ENCODE measurements around the gene ADD2. TPM values are rescaled to one million over a fixed set of nuclear protein-coding genes. Genes with fewer than 3 reads are reported as not detected.

The ADD2 gene
- total RNA-seq, 1 donor from 2014 or later: 4.8 TPM

DNA sequence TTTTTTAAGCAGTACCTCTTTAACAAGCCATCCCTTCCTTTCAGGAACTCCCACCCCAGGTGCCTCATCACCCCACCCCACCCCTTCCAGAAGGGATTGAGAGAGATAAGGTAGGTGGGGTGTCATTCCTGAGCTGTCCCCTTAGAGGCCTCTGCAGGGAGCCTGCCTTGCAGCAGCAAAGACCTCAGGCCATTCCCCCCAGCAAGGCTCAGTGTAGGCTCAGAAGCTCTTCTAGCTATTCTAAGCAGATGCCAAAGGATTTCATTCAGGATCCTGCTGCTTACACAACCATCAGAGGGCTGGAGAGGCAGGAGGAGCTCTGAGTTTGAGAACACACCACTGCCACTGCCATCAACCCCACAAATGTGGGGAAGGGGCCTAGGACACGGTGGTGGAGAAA lies 28.3 kb upstream of the ADD2 start:
- H3K4me1 ChIP-seq (ENCODE audit: insufficient read depth, low read length): no peaks in the 10 kb centered on the region
- peaks cover 42% of the 10 kb centered on the region for H3K27me3 Mint-ChIP-seq (ENCODE audit: low read depth, unreplicated experiment)
- no peak overlapping the region for H3K4me3 ChIP-seq (ENCODE audit: insufficient read depth, low read depth, low read length)
- H2AFZ ChIP-seq (ENCODE audit: low read depth, low read length): no peak overlapping the region
- H3K27ac Mint-ChIP-seq (ENCODE audit: unreplicated experiment): no peak overlapping the region
- TF ChIP-seq, protein P1, sequence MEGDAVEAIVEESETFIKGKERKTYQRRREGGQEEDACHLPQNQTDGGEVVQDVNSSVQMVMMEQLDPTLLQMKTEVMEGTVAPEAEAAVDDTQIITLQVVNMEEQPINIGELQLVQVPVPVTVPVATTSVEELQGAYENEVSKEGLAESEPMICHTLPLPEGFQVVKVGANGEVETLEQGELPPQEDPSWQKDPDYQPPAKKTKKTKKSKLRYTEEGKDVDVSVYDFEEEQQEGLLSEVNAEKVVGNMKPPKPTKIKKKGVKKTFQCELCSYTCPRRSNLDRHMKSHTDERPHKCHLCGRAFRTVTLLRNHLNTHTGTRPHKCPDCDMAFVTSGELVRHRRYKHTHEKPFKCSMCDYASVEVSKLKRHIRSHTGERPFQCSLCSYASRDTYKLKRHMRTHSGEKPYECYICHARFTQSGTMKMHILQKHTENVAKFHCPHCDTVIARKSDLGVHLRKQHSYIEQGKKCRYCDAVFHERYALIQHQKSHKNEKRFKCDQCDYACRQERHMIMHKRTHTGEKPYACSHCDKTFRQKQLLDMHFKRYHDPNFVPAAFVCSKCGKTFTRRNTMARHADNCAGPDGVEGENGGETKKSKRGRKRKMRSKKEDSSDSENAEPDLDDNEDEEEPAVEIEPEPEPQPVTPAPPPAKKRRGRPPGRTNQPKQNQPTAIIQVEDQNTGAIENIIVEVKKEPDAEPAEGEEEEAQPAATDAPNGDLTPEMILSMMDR (IDR thresholded peaks at IDR 0.05; ENCODE audit: insufficient read depth, low read depth, low read length): no peak
- no peak for TF ChIP-seq EZH2 (IDR thresholded peaks at IDR 0.05; ENCODE audit: insufficient read depth, low read length)
- no peaks in the 10 kb centered on the region for H4K20me1 ChIP-seq (ENCODE audit: insufficient read depth, low read length)
- no peaks in the 10 kb centered on the region for H3K4me1 Mint-ChIP-seq (ENCODE audit: low read depth, unreplicated experiment)
- no peak overlapping the region for H3K4me3 Mint-ChIP-seq (ENCODE audit: unreplicated experiment)
- H3K79me2 ChIP-seq (ENCODE audit: insufficient read depth, low read length): no peaks in the 10 kb centered on the region
- peaks cover 50% of the 10 kb centered on the region for H3K27me3 ChIP-seq (ENCODE audit: insufficient read depth, low read length)
- H3K4me2 ChIP-seq (ENCODE audit: low read length): no peak overlapping the region
- no peaks in the 10 kb centered on the region for H3K36me3 ChIP-seq (ENCODE audit: insufficient read depth, low read length)
- no peak overlapping the region for H3K27ac ChIP-seq (ENCODE audit: low read depth, low read length)
- FAIRE-seq (no peak), DNase-seq (ENCODE audit: low read depth) (no peak)
- no peak overlapping the region for H3K9ac ChIP-seq (ENCODE audit: low read length)
- H3K36me3 Mint-ChIP-seq (ENCODE audit: low read depth, unreplicated experiment): peaks cover 4% of the 10 kb centered on the region
- H3K9me3 ChIP-seq (ENCODE audit: insufficient read depth, low read depth, low read length): no peaks in the 10 kb centered on the region
- peaks cover 30% of the 10 kb centered on the region for H3K9me3 Mint-ChIP-seq (ENCODE audit: unreplicated experiment)

DNA sequence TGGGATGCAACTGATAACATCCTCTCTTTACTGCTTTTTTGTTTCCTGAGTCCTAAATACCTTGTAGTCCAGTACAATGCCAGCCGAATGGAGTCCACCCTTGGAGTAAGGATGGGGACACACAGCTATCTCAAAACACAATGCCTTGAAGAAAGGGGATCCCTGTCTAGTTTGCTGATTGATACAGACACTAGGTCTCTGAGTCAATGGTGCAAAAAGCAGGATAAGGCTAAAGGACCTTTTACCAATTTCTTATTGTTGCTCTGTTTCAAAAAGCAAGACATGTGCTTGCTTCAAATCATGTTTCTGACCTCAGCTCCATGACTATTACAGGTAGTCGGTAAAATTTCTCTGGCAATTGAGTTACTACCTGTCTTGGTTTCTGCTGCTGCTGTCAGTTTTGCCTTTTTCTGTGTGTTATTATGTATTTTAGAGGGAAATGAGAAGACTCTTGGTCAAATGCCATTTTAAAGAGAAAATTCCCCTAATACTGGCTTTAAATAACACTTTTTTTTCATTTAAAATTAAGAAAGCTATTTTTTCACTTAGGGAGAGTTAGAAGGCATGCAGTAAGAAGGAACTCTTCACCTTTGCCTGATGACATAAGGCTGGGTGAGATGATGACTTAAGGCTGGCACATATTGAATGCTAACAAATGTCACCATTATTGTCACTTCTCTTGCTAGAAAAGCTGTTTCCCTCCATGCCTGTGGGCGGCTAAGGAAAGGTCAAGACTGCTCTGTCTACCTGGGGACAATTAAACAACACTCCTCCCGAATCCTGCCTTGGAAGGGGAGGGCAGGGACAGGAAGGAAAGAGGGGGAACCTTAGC lies 27.4 kb upstream of the ADD2 start:
- H3K79me2 ChIP-seq (ENCODE audit: insufficient read depth, low read length): no peaks in the 10 kb centered on the region
- H3K4me2 ChIP-seq (ENCODE audit: low read length): no peak overlapping the region
- no peaks in the 10 kb centered on the region for H3K9me3 ChIP-seq (ENCODE audit: insufficient read depth, low read depth, low read length)
- no peak overlapping the region for H3K4me3 Mint-ChIP-seq (ENCODE audit: unreplicated experiment)
- H3K36me3 ChIP-seq (ENCODE audit: insufficient read depth, low read length): no peaks in the 10 kb centered on the region
- no peak overlapping the region for H3K27ac Mint-ChIP-seq (ENCODE audit: unreplicated experiment)
- H4K20me1 ChIP-seq (ENCODE audit: insufficient read depth, low read length): no peaks in the 10 kb centered on the region
- FAIRE-seq: no peak
- peaks cover 2% of the 10 kb centered on the region for H3K4me1 Mint-ChIP-seq (ENCODE audit: low read depth, unreplicated experiment)
- H3K27ac ChIP-seq (ENCODE audit: low read depth, low read length): no peak overlapping the region
- H3K4me3 ChIP-seq (ENCODE audit: insufficient read depth, low read depth, low read length): no peak overlapping the region
- peaks cover 4% of the 10 kb centered on the region for H3K36me3 Mint-ChIP-seq (ENCODE audit: low read depth, unreplicated experiment)
- TF ChIP-seq, protein P1 (IDR thresholded peaks at IDR 0.05; ENCODE audit: insufficient read depth, low read depth, low read length): no peak
- no peak for TF ChIP-seq EZH2 (IDR thresholded peaks at IDR 0.05; ENCODE audit: insufficient read depth, low read length)
- H3K27me3 ChIP-seq (ENCODE audit: insufficient read depth, low read length): peaks cover 56% of the 10 kb centered on the region
- H3K4me1 ChIP-seq (ENCODE audit: insufficient read depth, low read length): no peaks in the 10 kb centered on the region
- H3K27me3 Mint-ChIP-seq (ENCODE audit: low read depth, unreplicated experiment): peaks cover 43% of the 10 kb centered on the region
- DNase-seq (ENCODE audit: low read depth): no peak
- H3K9me3 Mint-ChIP-seq (ENCODE audit: unreplicated experiment): peaks cover 24% of the 10 kb centered on the region
- H3K9ac ChIP-seq (ENCODE audit: low read length): no peak overlapping the region
- no peak overlapping the region for H2AFZ ChIP-seq (ENCODE audit: low read depth, low read length)

DNA sequence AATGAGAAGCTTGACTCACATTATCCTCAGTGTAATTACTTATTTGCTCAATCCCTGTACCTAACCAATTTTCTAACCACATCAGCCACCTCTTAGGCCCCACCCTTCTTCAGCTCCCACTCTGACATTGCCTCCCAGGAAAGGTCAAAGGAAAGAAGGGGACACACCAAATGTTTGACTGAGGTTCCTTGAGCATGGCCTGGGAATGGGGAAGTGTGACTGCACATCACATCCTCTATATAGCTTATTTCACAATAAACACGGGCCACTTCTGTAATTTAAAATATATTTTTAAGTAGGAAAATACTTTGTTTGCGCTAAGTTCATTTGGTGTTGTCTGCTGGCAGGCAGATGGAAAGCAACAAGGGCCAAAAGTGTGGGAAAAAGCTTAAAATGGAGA lies 25.4 kb upstream of the ADD2 start:
- no peaks in the 10 kb centered on the region for H3K4me1 ChIP-seq (ENCODE audit: insufficient read depth, low read length)
- H3K9me3 Mint-ChIP-seq (ENCODE audit: unreplicated experiment): peaks cover 11% of the 10 kb centered on the region
- no peaks in the 10 kb centered on the region for H3K79me2 ChIP-seq (ENCODE audit: insufficient read depth, low read length)
- peaks cover 65% of the 10 kb centered on the region for H3K27me3 ChIP-seq (ENCODE audit: insufficient read depth, low read length)
- no peaks in the 10 kb centered on the region for H3K36me3 ChIP-seq (ENCODE audit: insufficient read depth, low read length)
- peaks cover 48% of the 10 kb centered on the region for H3K27me3 Mint-ChIP-seq (ENCODE audit: low read depth, unreplicated experiment)
- TF ChIP-seq, protein P1 (IDR thresholded peaks at IDR 0.05; ENCODE audit: insufficient read depth, low read depth, low read length): no peak
- no peaks in the 10 kb centered on the region for H3K9me3 ChIP-seq (ENCODE audit: insufficient read depth, low read depth, low read length)
- no peak overlapping the region for H3K4me3 ChIP-seq (ENCODE audit: insufficient read depth, low read depth, low read length)
- FAIRE-seq (no peak), DNase-seq (ENCODE audit: low read depth) (no peak)
- H3K4me1 Mint-ChIP-seq (ENCODE audit: low read depth, unreplicated experiment): peaks cover 6% of the 10 kb centered on the region
- H3K9ac ChIP-seq (ENCODE audit: low read length): no peak overlapping the region
- no peak overlapping the region for H3K27ac Mint-ChIP-seq (ENCODE audit: unreplicated experiment)
- H3K27ac ChIP-seq (ENCODE audit: low read depth, low read length): no peak overlapping the region
- no peaks in the 10 kb centered on the region for H3K36me3 Mint-ChIP-seq (ENCODE audit: low read depth, unreplicated experiment)
- H3K4me2 ChIP-seq (ENCODE audit: low read length): no peak overlapping the region
- no peak overlapping the region for H2AFZ ChIP-seq (ENCODE audit: low read depth, low read length)
- H4K20me1 ChIP-seq (ENCODE audit: insufficient read depth, low read length): no peaks in the 10 kb centered on the region
- H3K4me3 Mint-ChIP-seq (ENCODE audit: unreplicated experiment): no peak overlapping the region
